HG03521 (cell line): ENCODE measurements around the gene TAC1.
"Not testable (repeated sequence)": the region's sequence is repeated elsewhere in the genome, so short reads cannot be mapped to it uniquely, and the experiment has no call there.

Source experiments
- ATAC-seq: cut with Tn5 transposase; IDR thresholded peaks from one replicate; pipeline ENCODE4 v1.9.1; 2021; ENCODE audit warnings: mild to moderate bottlenecking, moderate library complexity; ENCODE audit not compliant: unreplicated experiment

TAC1 gene

GRCh38 chr7:97731736-97732564 is at the start of gene TAC1:
TAC1 (plus strand) TSS chr7:97732086; CDS start chr7:97732613, 527 bp downstream.
- no peak for ATAC-seq

- no peak for ATAC-seq
Observed at GRCh38 chr7:97685952-97686351, 45.9 kb upstream of the TAC1 start.

- ATAC-seq = no peak
Observed at GRCh38 chr7:97693586-97693985, 38.3 kb upstream of the TAC1 start.

GRCh38 chr7:97694355-97694754 is 37.5 kb upstream of the TAC1 start:
- ATAC-seq = no peak

- no peak for ATAC-seq
Observed at GRCh38 chr7:97697396-97697795, 34.5 kb upstream of the TAC1 start.

GRCh38 chr7:97722386-97722785 is 9.5 kb upstream of the TAC1 start:
- no peak for ATAC-seq

- no peak for ATAC-seq
Observed at GRCh38 chr7:97732565-97733275, 834 bp downstream of the TAC1 start.

GRCh38 chr7:97733276-97734161 is 1.6 kb downstream of the TAC1 start:
- ATAC-seq = no peak

- no peak for ATAC-seq
Observed at GRCh38 chr7:97734255-97734654, 2.4 kb downstream of the TAC1 start.

- no peak for ATAC-seq
Observed at GRCh38 chr7:97735075-97735474, 3.2 kb downstream of the TAC1 start.

GRCh38 chr7:97748482-97748881 is 16.6 kb downstream of the TAC1 start:
- no peak for ATAC-seq

GRCh38 chr7:97751566-97751965 is 19.7 kb downstream of the TAC1 start:
- no peak for ATAC-seq

- ATAC-seq = no peak
Observed at GRCh38 chr7:97752215-97752614, 20.3 kb downstream of the TAC1 start.

GRCh38 chr7:97757824-97758223 is 25.9 kb downstream of the TAC1 start:
- no peak for ATAC-seq

GRCh38 chr7:97770850-97771249 is 39.0 kb downstream of the TAC1 start:
- no peak for ATAC-seq

- ATAC-seq = no peak
Observed at GRCh38 chr7:97771576-97771975, 39.7 kb downstream of the TAC1 start.

- ATAC-seq = no peak
Observed at GRCh38 chr7:97772045-97772901, 40.4 kb downstream of the TAC1 start.

GRCh38 chr7:97786398-97786797 is 54.5 kb downstream of the TAC1 start:
- ATAC-seq = not testable (repeated sequence)
